H7 (cell line): Measurements from ENCODE around the gene AKR1C8. TPM values are rescaled to one million over a fixed set of nuclear protein-coding genes. Genes with fewer than 3 reads are reported as not detected.
"Not testable (repeated sequence)": the region's sequence is repeated elsewhere in the genome, so short reads cannot be mapped to it uniquely, and the experiment has no call there.

Source experiments
- DNase-seq: peaks from one replicate; pipeline ENCODE4 v3.0.0; 2012
- H3K27me3 ChIP-seq: 2 replicates; pipeline ENCODE4 v1.6.0; 2011; ENCODE audit warnings: mild to moderate bottlenecking, low read length; ENCODE audit not compliant: control insufficient read depth, insufficient read depth
- H3K36me3 ChIP-seq: replicated peaks from 2 replicates; pipeline ENCODE4 v1.5.1; 2011; ENCODE audit warnings: low read length; ENCODE audit not compliant: control insufficient read depth, insufficient read depth
- H3K4me3 ChIP-seq: 2 replicates; pipeline ENCODE4 v1.5.1; 2011; ENCODE audit warnings: low read depth, mild to moderate bottlenecking, control low read depth, low read length, moderate library complexity; ENCODE audit not compliant: insufficient read depth
- total RNA-seq: library from RNA; depleted of rRNA; stranded (reverse); fragments of >200 nt; shearing (Covaris generic); gene quantifications from 2 replicates; pipeline ENCODE4 v1.2.3, GENCODE V29; 2014

The AKR1C8 gene
- total RNA-seq, 1 experiment from 2014 or later: not detected

DNA sequence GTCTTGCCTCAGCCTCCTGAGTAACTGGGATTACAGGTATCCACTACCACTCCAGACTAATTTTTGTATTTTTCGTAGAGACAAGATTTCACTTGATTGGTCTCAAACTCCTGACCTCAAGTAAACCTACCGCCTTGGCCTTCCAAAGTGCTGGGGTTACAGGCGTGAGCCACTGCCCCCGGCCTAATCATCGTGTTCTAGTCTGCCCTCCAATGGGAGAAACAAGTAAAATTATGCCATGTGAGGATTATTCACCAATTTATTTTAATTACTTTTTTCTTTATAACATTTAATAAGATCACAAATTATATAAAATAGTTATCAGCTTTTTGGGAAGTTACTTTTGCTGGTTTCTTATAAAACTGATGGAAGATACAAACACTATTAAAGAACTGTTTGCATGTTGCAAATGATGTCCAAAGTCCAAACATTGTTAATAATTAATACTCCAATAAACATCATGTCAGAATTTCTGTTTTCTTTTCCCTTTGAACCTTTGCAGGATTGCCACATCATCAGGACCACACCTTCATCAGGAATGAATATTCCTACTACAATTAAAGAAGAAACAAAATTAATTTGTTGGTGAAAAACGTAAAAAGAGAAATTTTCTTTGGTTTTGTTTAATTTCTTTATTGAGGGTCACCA is 10.9 kb upstream of the AKR1C8 start:
- no peak overlapping the region for H3K4me3 ChIP-seq
- H3K27me3 ChIP-seq: no peaks in the 10 kb centered on the region
- no peak for DNase-seq
- no peaks in the 10 kb centered on the region for H3K36me3 ChIP-seq

GRCh38 chr10:5194431-5194830 is 9.5 kb upstream of the AKR1C8 start:
- no peak for DNase-seq

GRCh38 chr10:5188358-5188757 is 3.4 kb upstream of the AKR1C8 start:
- no peaks in the 10 kb centered on the region for H3K27me3 ChIP-seq
- H3K4me3 ChIP-seq: no peak overlapping the region
- no peak for DNase-seq
- no peaks in the 10 kb centered on the region for H3K36me3 ChIP-seq

More at GRCh38 chr10:5194431-5194830, 9.5 kb upstream of the AKR1C8 start:
- Histone ChIP-seq H3K4me3 (no peak overlapping the region), H3K36me3 (no peaks in the 10 kb centered on the region), H3K27me3 (no peaks in the 10 kb centered on the region)

GRCh38 chr10:5187867-5188266 is 2.9 kb upstream of the AKR1C8 start:
- Histone ChIP-seq H3K27me3 (no peaks in the 10 kb centered on the region), H3K36me3 (no peaks in the 10 kb centered on the region), H3K4me3 (no peak overlapping the region)
- no peak for DNase-seq

- H3K27me3 ChIP-seq: no peaks in the 10 kb centered on the region
- no peak for DNase-seq
- no peak overlapping the region for H3K4me3 ChIP-seq
- no peaks in the 10 kb centered on the region for H3K36me3 ChIP-seq
Observed at GRCh38 chr10:5183923-5184322, 1.0 kb downstream of the AKR1C8 start.

DNA sequence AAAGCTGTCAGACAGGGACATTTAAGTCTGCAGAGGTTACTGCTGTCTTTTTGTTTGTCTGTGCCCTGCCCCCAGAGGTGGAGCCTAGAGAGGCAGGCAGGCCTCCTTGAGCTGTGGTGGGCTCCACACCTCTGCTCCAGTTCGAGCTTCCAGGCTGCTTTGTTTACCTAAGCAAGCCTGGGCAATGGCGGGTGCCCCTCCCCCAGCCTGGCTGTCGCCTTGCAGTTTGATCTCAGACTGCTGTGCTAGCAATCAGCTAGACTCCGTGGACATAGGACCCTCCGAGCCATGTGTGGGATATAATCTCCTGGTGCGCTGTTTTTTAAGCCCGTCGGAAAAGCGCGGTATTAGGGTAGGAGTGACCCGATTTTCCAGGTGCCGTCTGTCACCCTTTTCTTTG is 4.4 kb downstream of the AKR1C8 start:
- DNase-seq, H3K36me3 ChIP-seq, H3K4me3 ChIP-seq, H3K27me3 ChIP-seq: not testable (repeated sequence)

GRCh38 chr10:5175581-5175980 is 9.4 kb downstream of the AKR1C8 start:
- H3K36me3 ChIP-seq, DNase-seq, H3K4me3 ChIP-seq, H3K27me3 ChIP-seq: not testable (repeated sequence)

DNA sequence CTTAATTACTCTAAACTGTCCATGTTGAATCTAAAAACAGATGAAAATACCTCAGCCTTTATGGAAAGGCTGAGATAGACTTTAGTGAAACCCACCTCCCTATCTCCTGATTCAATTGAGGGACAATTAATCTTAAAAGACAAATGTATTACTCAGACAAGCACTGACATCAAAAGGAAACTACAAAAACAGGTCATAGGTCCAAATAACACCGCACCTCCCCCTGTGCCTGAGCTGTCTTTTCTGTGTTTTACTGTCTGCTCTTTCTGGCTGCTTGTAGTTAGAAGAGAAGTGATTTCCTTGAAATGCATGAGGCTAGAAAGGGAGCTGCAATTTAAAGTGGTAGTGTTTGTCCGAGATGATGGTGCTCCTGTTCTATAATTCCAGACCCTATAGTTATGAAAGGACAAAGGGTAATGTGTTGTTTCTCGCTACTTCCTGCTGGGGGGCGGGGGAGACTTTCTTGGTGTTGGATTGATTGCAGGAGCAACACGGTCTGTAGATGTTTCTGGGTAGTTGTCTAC is 16.0 kb downstream of the AKR1C8 start:
- no peaks in the 10 kb centered on the region for H3K36me3 ChIP-seq
- no peak overlapping the region for H3K4me3 ChIP-seq
- no peak for DNase-seq
- H3K27me3 ChIP-seq: peaks cover 17% of the 10 kb centered on the region

GRCh38 chr10:5165738-5166137 is 19.2 kb downstream of the AKR1C8 start:
- Histone ChIP-seq H3K4me3 (no peak overlapping the region), H3K27me3 (peaks cover 17% of the 10 kb centered on the region), H3K36me3 (no peaks in the 10 kb centered on the region)
- no peak for DNase-seq

GRCh38 chr10:5163487-5163886 is 21.5 kb downstream of the AKR1C8 start:
- no peaks in the 10 kb centered on the region for H3K36me3 ChIP-seq
- peaks cover 6% of the 10 kb centered on the region; the same call in 1 of the 2 replicates for H3K27me3 ChIP-seq
- H3K4me3 ChIP-seq: no peak overlapping the region
- no peak for DNase-seq

DNA sequence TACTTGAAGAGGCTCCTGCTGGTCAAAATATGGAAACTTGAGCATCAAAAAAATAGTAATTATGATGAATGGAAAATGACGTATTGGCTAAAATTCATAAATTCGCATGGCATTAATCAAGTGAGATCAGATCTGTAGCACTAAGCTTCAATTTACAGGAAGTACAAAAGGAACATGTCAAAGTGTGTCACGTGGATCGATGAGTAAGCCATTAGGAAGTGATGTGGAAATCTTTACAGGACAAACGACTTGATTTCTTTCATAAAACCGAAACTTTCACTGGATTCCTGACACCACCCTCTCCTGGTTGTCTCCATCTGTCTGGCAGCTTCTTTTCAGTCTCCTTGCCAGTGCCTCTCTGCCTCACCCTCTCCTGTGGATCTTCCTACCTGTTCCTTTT is 25.8 kb downstream of the AKR1C8 start:
- DNase-seq: no peak
- Histone ChIP-seq H3K27me3 (no peaks in the 10 kb centered on the region), H3K4me3 (no peak overlapping the region), H3K36me3 (no peaks in the 10 kb centered on the region)

DNA sequence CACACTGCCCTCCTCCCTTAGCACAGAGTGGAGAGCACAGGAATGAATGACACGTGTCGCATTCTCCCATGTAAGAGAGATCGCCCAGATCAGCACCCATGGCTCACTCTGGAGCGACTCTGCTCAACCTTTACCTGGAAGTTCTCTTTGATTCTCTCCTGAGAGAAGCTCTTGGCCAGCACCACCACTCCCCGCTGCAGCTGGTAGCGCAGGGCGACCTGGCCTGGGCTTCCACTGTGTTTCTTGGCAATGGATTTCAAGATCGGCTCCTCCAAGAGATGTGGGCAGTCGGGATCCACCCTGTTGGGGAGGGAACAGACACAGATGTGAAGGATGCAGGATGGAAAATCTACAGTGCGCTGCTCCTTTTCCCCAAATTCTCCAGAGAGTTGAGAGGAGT is 27.4 kb downstream of the AKR1C8 start:
- no peak for DNase-seq
- H3K36me3 ChIP-seq: no peaks in the 10 kb centered on the region
- no peaks in the 10 kb centered on the region for H3K27me3 ChIP-seq
- no peak overlapping the region for H3K4me3 ChIP-seq

DNA sequence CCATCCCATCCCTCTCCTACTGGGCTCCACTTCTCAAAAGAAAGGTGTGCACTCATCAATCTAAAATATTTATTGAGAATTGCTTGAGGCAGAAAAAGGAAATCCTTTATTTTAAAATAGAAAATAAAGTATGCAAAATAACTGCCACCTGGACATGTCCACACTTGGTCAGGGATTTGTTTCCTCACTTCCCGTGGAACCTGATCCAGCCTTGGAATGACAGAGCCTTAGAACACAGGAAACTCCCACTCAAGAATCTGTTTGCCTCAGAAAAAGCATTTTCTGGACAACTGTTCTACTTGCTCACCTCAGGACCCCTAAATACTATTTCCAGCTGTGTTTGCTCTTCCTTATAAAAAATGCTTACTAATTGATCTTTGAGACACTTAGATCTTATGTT is 29.0 kb downstream of the AKR1C8 start:
- no peak for DNase-seq
- no peaks in the 10 kb centered on the region for H3K27me3 ChIP-seq

GRCh38 chr10:5151076-5151475 is 33.9 kb downstream of the AKR1C8 start:
- Histone ChIP-seq H3K27me3 (no peaks in the 10 kb centered on the region), H3K4me3 (no peak overlapping the region), H3K36me3 (no peaks in the 10 kb centered on the region)
- DNase-seq: no peak

More for the DNA sequence above, 29.0 kb downstream of the AKR1C8 start:
- Histone ChIP-seq H3K4me3 (no peak overlapping the region), H3K36me3 (no peaks in the 10 kb centered on the region)

- Histone ChIP-seq H3K4me3 (no peak overlapping the region), H3K36me3 (no peaks in the 10 kb centered on the region), H3K27me3 (no peaks in the 10 kb centered on the region)
- DNase-seq: no peak
Observed at GRCh38 chr10:5148678-5149032, 36.3 kb downstream of the AKR1C8 start.
